Subcutaneous adipose tissue (tissue), 4 donors: Measurements from ENCODE around the gene SNX19. TPM values are rescaled to one million over a fixed set of nuclear protein-coding genes. Genes with fewer than 3 reads are reported as not detected.

ENCODE experiments used
- total RNA-seq, 4 donors: library from RNA; depleted of rRNA; stranded (reverse); fragments of >200 nt; gene quantifications; one replicate each; pipeline ENCODE4 v1.1.0, GENCODE V29; 2016
- TF ChIP-seq, protein P1 (sequence below): fragments of 450-650 bp; IDR thresholded peaks from one replicate; pipeline ENCODE4 v1.5.1; 2016; ENCODE audit warnings: low read depth, mild to moderate bottlenecking, control low read depth, antibody characterized with exemption, moderate library complexity

Gene SNX19
- total RNA-seq, 4 donors from 2014 or later = 86.0 to 170 (median 103) TPM

DNA sequence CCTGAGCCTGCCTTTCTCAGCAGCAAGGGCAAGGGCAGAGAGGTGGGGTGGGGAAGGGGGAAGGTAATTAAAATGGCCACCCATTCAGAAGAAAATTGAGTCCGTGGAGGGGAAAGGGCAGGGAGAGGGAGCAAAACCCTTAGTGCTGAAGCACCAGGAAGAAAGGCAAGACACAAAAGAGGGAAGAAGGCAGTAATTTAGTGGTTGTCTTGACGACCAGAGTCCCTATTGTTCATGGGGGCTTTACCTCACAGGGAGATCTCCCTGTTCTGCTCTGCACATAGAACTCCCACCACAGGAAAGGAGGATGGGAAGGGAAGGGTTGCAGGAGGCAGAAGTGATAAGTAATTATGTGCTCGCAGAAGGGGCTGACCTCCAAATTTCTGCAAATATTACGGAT lies 23.4 kb downstream of the SNX19 start:
- TF ChIP-seq, protein P1, sequence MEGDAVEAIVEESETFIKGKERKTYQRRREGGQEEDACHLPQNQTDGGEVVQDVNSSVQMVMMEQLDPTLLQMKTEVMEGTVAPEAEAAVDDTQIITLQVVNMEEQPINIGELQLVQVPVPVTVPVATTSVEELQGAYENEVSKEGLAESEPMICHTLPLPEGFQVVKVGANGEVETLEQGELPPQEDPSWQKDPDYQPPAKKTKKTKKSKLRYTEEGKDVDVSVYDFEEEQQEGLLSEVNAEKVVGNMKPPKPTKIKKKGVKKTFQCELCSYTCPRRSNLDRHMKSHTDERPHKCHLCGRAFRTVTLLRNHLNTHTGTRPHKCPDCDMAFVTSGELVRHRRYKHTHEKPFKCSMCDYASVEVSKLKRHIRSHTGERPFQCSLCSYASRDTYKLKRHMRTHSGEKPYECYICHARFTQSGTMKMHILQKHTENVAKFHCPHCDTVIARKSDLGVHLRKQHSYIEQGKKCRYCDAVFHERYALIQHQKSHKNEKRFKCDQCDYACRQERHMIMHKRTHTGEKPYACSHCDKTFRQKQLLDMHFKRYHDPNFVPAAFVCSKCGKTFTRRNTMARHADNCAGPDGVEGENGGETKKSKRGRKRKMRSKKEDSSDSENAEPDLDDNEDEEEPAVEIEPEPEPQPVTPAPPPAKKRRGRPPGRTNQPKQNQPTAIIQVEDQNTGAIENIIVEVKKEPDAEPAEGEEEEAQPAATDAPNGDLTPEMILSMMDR = no peak

GRCh38 chr11:130891326-130891725 lies 25.0 kb downstream of the SNX19 start:
- TF ChIP-seq, protein P1 = no peak

GRCh38 chr11:130890039-130890745 lies 26.1 kb downstream of the SNX19 start:
- TF ChIP-seq, protein P1 = no peak

DNA sequence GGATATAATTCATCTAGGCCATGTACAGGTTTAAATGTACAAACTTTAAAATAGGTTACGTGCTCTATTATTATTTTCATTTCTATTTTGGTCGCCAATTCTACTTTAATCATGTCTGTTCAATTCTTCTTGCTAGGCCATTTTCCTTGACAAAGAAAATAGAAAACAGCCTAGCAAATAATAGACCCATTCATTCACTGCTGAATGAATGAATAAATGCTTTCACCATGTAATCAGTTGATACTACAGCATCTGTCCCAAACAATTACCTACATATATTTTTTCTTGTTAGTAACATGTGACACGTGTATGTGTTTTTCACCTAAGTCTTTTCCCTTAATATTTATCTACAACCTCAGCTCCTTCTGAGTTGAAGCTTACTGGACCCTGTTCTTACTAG lies 27.5 kb downstream of the SNX19 start:
- TF ChIP-seq, protein P1 = no peak

DNA sequence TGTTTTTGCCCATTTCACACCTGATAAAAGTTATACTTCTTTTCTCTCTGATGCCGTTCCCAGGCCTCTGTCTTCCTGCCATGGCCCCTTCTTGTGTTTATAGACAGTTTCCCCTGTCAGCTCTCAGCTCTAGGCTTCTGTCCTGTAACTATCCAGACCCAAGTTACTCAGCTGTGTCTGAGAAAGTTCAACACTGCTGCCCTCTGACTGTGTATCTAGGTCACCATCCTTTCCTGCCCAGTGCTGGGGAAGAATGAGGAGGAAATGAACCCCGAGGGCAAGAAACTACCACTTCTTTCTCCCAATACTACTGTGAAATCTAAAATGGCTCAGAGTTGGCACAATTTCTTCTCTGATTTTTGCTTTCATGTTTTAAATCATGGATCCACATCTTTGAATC lies 29.6 kb downstream of the SNX19 start:
- TF ChIP-seq, protein P1 = no peak

DNA sequence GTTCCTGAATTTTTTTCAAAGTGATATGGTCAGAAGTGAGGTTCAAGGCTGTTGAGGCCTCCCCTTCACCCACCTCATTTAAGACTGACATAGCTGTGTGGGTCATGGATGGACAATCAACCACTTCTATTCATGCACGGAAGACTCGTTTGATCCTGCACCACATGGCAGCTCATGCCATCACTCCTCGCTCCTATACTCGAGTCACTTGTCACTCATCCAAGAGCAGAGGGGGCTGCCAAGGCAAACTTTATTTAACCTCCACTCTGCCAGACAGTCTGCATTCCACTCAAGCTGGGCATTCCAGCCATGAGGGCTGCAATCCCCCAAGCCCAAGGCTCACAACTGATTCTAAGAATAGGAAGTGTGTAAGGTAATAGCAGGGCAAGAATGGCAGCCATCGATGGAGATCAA lies 34.1 kb downstream of the SNX19 start:
- TF ChIP-seq, protein P1 = no peak

- TF ChIP-seq, protein P1 = no peak
Measured at GRCh38 chr11:130881475-130882137, 34.7 kb downstream of the SNX19 start.
